GM21381 (cell line): ENCODE data around the gene MPP4.

Experiments
- ATAC-seq: cut with Tn5 transposase; IDR thresholded peaks from one replicate; pipeline ENCODE4 v1.9.1; 2021; ENCODE audit warnings: mild to moderate bottlenecking, moderate library complexity; ENCODE audit not compliant: unreplicated experiment

Gene MPP4

DNA sequence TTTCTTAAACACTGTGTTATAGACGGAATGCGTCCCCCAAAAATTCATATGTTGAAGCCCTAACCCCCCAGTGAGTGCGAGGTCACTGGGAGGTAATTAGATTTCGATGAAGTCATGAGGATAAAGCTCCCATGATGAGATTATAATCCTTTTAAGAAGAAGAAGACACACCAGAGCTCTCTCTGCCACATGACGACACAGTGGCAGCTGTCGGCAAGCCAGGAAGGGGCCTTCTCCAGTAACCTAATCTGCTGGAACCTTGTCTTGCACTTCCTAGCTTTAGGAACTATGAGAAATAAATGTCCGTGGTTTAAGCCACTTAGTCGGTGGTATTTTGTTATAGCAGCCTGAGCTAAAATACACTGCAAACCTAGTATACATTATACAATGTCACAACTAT is 67.4 kb downstream of the MPP4 start:
- no peak for ATAC-seq

DNA sequence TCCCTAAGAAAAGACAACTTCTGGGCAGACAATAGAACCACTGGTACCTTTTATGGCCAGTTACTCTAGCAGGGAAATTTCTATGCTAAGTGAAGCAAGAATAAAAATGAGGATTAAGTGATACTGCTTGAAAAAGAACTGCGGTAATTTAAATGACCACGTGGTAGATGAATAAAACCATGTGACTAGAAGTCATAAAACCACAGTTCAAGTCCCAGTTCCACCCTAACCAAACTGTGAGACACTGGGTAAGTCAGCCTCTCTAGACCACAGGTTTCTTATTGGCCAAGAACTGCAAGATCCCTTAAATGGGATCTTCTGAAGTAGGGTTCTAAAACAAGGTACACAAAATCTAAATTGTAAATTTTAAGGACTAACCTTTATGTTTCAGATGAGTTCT is 67.9 kb downstream of the MPP4 start:
- no peak for ATAC-seq

DNA sequence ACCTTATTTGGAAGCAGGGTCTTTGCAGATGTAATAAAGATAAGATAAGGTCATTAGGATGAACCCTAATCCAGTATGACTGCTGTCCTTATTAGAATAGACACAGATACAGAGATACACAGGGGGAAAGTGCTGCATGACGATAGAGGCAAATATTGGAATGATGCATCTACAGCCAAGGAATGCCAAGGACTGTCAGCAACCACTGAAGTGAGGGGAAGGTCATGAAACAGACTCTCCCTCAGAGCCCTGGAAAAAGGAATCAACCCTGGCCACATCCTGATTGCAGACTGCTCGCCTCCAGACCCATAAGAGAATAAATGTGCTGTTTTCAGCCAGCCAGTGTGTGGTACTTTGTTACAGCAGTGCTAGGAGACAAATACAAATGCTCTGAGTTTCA is 69.9 kb downstream of the MPP4 start:
- no peak for ATAC-seq

DNA sequence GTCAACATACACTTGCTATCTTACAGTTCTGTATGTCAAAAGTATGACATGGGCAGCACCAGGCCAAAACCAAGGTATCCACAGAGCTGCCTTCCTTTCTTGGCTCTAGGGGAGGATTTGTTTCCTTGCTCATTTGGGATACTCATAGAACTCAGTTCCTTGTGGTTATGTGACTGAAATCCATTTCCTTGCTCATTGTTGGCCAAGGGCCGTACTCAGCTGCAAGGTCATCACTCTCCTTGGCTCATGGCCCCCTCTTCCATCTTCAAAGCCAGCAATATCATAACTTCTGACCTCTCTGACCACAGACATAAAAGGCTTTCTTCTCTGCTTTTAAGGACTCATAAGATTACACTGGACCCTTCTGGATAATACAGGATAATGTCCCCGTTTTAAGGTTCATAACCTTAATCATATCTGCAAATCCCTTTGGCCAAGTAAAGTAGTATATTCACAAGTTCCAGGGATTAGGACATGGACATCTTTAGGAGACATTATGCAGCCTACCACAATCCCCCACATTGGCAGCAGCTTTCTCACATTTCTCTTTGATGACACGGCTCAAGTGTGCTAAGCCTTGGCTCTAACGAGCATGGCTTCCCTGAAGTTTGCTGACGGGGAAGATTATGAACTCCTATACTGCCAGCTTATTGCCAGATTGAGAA is 76.0 kb downstream of the MPP4 start:
- ATAC-seq = no peak

DNA sequence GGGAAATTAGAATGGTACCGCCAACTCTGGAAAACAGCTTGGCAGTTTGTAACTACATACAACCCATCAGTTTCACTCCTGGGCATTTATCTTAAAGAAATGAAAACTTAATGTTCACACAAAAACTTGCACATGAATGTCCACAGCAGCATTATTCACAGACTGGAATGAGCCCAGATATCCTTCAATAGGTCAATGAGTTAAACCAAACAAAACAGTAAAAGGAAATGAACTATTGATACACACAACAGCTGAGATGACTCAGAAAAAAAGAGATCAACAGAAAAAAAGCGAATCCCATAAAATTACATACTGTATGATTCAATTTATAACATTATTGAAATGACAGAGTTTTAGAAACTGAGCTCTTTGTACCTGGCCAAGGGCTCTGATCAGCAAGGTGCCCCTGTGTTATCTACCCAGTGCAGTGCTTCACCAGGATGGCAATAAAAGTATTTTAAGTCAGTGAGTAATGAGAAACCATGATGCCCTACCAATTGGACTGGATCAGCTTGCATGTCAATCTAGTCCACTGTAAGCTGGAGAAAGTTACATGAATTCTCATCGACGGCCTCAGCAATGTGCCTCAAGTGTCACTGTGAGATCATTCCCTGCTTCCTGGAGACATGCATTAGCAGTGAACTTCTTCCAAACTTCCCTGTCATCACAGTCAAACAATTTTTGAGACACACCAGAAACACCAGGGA is 77.0 kb downstream of the MPP4 start:
- ATAC-seq = no peak

DNA sequence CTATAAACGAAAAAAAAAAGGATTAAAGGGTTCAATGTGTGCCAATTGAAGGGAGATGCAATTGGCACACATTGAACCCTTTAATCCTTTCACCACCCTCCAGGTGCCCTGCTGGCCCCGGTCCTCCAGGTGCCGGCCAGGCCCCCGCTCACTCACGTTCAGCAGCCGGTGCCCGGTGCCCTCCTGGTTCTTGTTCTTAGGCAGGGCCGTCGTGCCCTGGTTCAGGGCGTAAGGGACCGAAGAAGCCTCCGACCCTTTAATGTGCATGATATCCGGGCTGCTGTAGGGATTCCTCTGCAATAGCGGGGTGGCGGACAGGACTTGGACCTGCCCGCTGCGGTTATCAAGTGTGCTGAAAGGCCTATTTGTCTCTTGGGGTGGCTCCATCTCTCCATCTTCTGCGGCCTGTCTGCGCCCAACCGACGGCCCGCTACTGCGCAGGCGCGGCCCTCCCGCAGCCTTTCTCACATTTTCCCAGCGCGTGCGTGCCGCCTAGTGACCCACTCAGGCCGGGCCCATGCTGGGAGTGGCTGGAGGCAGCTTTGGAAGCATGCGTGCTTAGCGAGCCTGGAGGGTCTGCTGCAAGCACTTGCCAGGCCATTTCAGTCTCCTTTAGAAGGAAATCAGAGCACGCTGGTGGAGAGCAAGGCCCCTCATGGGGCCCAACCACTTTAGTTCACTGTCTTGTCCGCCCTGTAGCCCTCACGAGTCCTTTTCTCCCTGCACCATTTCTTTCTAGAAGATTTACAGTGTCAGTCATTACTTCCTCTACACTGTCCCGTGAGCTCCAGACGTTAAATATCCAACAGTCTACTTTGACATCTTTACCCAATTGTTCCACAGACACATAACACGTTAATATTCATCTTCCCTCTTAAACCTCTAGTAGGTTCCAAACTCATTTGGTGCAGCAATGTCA is 79.4 kb downstream of the MPP4 start:
- no peak for ATAC-seq

DNA sequence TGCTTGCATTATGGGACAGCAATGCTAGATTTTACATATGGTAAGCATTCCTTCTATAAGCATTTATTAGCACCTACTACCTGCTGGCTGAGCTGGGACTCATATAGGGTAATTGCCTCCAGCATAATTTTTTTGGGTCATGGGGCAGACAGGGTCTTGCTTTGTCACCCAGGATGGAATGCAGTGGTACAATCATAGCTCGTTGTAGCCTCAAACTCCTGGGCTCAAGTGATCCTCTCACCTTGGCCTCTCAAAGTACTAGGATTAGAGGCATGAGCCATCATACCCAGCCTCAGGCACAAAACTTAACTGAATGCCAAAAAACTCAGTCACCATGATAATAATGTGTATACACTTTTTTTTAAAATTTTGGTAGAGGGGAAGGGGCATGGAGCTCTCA is 90.4 kb downstream of the MPP4 start:
- ATAC-seq = no peak

DNA sequence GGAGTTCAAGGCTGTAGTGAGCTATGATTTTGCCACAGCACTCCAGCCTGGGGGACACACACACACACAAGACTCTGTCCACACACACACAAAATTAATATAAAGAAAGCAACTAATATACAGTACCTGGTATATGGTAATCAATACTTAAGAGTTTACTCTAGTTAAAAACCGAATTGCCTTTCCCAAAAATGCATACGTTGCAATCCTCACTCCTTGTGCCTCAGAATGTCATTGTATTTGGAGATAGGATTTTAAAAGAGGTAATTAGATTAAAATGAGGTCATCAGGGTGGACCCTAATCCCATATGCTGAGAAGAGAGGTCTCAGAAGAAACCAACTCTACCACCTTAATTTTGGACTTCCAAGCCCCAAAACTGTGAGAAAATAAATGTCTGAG is 90.9 kb downstream of the MPP4 start:
- ATAC-seq = no peak

DNA sequence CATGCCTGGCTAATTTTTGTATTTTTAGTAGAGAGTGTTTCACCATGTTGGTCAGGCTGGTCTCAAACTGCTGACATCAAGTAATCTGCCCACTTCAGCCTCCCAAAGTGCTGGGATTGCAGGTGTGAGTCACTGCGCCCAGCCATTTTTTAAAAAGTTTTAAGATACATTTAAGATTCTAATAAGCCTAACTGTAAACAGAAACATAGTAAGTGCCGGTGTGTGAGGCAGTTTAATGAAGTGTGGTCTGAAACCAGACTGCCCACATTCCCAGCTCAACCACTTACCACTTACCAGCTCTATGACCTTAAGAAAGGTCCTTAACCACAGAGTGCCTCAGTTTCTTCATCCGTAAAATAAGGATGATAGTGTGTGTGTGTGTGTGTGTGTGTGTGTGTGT is 97.5 kb downstream of the MPP4 start:
- ATAC-seq = no peak

DNA sequence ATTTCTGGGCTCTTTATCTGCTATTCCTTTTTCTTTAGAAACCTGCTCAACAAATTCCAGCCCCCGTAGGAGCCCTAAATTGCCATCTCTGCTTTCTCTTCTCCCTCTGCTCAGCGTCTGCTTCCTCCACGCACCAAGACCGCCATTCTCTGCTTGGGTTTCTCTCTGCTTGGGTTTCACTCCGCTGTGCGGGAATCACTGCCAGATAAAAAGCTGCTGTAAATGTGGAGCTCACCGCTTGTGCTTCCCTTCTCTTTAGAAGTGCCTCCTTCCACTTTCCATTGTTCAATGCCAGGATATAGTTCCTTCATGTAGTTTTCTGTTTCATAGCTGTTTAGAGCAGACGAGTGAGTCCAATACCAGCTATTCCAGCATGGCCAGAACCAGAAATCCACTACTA is 101.0 kb downstream of the MPP4 start:
- ATAC-seq = no peak
